Activated naive CD4-positive, alpha-beta T cell treated with Interleukin-2 at 50 U/mL for 16 hours (primary cell): ENCODE measurements around the gene NUDT1.

Experiments used
- DNase-seq: peaks from one replicate; pipeline ENCODE4 v3.0.0-alpha.2; 2020

The NUDT1 gene

DNA sequence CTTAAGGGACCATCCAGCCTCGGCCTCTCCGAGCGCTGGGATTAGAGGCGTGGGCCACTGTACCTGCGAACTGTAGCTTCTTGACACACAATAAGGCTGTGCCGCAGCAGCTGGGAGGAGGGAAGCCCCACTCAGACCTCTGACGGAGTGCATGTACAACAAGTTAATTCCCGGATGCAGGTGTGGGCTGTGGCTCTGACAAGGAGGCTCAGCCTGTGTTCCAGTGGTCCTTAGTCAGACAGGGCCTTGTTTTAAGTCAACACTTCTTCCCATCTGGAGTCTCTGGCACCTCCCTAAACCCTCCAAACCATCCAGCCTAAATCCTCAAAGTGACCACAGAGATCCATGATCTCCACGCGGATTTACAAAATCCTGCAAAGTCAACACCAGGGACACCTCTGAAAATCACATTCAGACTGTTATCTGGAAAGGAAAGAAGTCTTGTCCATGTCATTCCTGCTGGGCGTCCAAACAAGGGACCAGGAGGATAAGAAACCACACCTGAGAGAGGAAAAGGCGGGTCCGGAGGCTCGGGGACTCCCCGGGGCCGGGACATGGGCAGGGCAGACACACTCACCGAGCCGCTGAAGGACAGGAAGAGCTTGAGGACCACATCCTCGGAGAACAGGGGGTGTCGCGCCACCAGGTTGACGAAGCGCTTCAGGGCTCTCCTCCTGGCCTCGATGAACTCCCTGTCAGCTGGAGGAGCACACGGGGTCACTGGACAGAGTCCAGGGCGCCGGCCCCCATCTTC lies 29.4 kb downstream of the NUDT1 start:
- DNase-seq, result no peak

DNA sequence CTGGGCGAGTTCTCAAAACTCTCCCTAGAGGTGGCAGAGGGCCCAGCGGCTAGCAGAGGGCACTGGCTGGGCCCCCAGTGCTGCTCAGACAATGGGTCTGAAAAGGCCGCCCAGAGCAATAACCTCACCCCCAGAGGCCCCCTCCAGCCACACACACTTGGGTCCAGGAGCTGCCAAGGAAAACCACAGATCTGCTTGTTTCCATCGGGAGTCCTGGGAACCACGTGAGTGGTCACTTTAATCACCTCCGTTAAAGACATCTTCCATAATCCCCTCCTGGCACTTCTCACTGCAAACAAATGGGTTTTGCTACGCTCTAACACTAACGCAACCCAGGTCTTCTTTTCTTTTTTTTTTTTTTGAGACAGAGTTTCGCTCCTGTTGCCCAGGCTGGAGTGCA lies 30.0 kb downstream of the NUDT1 start:
- no peak for DNase-seq

DNA sequence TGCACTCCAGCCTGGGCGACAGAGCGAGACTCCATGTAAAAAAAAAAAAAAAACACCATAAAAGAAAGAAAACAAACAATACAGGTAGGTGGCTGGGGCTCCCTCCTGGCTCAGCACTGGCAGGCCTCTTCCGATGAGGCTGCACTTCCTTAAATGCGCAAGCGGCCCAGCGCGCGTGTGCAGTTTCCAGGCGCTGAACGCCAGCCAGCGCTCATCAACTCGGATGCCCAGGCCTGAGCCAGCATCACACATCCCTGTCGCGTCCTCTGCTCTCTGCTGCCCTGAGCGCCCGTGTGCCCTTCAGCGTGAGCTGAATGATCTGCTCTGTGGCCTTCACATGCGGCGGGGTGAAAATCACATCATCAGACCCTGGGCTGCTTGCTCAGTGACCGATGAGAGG lies 31.8 kb downstream of the NUDT1 start:
- no peak for DNase-seq

DNA sequence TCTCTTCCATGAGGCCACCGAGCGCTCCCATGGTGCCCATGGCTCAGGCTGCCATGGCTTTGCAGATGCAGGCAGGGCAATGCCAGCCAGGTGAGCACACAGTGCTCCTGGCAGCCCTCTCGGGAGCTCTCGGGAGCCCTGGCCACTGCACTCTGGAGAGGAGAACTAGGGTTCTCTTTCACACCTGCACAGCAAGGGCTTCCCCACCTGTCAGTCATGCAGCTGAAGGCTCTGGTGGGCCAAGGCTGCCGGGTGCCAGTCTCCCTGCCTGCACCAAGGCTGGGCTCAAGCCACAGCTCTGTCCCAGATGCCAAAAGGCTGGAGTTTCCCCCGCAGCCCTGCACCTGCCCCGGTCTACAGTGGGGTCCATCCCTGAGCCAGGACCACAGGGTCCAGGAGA lies 32.6 kb downstream of the NUDT1 start:
- DNase-seq, result no peak

DNA sequence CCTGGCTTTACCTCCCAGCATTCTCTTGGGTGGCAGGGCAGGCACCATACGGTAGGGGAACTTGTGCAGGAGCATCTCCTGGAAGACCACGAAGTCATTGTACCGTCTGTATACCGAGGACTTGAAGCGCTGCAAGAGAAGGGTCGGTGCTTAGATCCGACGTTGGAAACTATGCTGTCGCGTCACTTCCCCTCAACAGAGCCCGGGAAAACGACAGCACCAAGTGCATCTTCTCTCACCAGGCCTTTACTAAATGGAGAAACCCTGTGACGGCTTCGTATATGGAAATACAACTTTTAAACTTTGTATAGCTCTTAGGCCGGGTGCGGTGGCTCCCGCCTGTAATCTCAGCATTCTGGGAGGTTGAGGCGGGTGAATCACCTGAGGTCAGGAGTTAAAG lies 33.1 kb downstream of the NUDT1 start:
- no peak for DNase-seq

DNA sequence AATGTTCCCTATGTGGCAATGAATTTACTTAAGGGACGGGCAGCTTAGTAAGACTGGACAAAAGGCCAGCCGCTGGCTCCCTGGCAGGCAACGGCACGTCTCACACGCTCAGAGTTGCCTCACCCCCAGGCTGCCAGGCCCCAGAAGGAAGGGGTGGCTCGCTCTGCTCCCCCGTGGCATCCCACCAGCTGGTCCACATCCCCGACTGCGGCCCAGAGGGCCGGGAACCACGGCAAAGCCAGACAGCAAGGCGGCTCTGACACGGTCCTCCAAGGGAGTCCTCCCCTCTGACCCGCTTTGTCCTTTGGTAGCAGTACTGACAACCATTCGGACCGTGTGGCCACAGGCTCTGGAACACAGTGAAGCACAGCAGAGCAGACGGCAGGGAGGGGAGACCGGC lies 34.1 kb downstream of the NUDT1 start:
- no peak for DNase-seq

DNA sequence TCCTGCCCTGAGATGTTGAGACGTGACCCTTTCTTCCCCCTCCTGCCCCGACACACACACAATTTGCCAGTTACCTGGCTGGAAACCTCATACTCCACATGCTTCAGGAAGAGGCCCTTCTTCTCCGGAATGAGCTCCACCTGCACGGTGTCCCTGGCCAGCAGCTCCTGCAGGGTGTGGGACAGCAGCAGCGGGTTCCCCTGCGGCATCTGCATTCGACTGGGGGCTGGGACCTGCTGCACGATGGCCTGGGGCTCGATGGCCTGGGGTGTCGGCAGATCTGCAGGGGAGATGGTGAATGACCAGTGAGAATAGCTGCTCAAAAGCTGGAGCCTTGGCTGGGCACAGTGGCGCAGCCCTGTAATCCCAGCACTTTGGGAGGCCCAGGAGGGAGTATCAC lies 36.0 kb downstream of the NUDT1 start:
- no peak for DNase-seq

DNA sequence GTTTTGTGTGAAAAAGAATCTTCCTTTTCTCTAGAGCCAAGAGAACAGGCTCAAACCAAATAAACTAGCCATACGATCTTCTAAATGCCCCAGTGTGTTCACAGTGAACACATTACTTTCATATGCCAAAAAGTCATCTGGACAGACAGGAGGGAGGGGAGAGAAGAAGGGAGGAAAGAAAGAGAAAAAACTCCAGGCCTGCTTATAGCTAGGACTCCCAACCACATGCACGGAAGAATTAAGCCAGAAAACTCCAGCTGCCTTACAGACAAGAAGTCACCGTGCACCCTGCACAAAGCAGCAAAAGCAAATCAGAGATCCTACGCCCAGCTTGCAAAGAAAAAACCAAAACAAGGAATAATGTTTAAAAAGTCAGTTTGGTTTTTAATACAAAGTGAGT lies 37.9 kb downstream of the NUDT1 start:
- no peak for DNase-seq

DNA sequence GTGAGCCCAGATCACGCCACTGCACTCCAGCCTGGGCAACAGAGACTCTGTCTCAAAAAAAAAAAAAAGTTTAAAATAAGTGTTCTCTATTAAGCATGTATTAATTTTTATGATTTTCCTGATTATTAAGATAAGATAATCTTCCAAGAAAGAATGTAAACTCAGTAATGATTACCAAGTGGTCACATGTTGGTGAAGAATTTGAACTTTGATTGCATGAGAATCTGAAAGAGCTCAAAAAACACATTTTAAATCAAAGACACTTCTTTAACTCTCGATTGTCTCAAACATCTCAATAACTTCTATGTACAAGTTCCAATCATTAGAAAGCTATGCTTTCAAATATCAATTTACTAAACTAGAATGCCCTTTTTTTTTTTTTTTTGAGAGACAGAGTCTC lies 38.4 kb downstream of the NUDT1 start:
- no peak for DNase-seq

DNA sequence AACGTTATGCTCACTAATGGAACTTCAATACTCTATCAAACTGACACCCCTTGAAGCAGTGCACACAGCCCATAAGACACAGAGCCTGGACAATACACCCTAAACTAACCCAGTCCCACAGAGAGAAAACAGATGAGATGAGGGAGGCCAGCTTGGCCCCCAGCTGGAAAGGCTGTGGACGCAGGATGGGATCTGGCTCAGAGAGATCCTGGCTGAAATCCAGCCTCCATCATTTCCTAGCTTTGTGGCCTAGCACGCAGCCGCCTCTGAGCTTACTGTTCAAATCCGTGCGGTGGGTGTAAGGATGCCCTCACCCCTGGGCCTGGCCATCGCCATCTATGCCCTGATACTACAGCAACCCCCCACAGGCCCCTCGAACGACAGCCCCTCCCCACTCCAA lies 39.5 kb downstream of the NUDT1 start:
- DNase-seq, result no peak

DNA sequence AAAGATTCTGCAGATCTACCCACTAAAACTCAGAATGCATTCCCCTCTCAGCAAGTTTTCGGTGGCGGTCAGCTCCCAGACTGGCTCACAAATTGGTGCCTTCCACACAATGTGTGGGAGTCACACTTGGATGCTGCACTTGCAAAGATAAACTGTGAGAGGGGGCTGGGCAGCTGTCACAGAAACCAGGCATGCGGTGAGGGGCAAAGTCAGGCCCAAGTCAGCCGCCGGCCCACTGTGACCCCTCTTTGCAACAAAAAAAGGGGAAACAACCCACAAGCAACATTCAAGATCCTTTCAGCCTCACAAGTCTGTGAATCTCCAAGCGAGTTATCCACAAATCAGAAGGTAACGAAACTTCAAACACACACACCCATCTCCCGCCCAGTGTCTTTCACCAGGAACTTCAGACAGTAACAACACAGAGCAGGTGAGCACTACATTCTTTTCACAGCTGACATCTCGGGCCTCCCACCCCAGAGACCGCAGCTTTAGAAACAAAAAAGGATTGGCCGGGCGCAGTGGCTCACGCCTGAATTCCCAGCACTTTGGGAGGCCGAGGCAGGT lies 40.2 kb downstream of the NUDT1 start:
- no peak for DNase-seq

DNA sequence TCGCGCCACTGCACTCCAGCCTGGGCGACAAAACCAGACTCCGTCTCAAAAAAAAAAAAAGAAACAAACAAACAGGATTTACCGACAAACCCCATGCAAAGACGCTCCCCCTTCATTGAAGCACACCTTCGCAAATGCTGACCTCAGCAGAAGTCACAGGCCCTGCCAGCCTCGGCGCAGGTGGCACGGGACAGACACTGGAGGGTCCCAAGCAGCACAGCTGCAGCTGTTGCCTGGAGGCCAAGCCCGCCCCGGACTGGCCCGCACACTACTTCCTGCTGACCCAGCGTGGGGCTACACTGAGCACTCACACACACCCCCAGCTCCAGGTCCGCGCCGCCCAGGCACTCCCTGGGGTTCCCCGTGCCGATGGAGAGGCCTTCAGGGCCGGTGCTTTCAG lies 41.0 kb downstream of the NUDT1 start:
- no peak for DNase-seq

DNA sequence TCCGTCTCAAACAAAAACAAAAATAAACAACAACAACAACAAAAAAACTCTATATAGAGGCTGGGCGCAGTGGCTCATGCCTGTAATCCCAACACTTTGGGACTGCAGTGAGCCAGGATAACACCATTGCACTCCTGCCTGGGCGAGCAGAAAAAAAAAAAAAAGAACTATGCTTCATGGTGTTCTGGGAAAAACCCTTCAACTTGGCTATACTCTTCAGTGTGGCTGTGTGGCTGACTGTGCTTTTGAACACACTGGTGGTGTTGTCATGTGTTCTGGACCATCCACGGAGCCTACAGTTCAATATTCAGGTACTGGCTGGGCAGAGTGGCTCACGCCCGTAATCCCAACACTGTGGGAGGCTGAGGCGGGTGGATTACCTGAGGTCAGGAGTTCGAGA lies 45.7 kb downstream of the NUDT1 start:
- no peak for DNase-seq

DNA sequence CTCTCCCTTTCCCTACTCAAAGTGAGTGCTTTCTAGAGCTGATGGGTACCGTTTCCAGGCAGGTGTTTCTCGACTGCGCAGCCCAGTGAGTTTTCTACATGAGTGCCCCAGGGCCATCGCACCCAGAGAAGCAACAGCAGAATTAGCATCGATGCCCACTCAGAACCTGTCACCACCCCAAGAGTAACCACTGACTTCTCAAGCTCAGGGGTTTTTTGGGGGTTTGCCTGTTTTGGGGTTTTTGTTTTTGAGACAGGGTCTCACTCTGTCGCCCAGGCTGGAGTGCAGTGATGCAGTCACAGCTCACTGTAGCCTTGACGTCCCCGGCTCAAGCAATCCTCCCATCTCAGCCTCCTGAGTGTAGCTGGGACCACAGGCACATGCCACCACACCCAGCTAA lies 46.5 kb downstream of the NUDT1 start:
- DNase-seq, result no peak

DNA sequence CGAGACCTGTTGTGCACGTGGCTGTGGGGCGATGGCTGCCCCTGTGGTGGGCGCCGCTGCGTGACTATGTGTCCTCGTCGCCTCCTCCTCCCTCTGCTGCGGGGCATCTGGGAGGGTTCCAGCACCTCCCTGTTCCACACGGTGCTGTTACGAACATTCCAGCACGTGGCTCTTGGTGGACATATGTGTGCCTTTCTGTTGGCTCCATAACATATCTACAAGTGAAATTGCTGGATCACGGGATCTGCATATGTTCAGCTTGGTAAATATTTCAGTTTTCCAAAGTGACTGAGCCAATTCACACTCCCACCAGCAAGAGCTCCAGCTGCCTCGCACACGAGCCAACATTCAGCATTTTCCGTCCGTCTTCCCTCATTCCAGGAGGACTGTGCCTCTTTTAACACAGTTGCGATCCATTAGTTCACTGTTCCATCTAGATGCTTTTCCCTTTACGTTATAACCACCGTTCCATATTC lies 47.1 kb downstream of the NUDT1 start:
- no peak for DNase-seq

DNA sequence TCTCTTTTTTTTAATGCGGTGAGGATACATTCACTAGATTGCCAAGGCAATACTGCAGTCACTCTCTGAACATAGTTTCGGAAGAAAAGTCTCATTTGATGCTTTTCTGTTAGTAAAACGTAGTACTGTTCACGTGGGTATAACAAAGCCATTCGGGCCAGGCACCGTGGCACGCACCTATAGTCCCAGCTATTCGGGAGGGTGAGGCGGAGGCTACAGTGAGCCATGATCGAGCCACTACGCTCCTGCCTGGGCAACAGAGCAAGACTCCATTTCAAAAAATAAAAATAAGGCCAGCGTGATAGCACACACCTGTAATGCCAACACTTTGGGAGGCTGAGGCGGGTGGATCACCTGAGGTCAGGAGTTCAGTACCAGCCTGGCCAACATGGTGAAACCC lies 47.6 kb downstream of the NUDT1 start:
- DNase-seq, result no peak

DNA sequence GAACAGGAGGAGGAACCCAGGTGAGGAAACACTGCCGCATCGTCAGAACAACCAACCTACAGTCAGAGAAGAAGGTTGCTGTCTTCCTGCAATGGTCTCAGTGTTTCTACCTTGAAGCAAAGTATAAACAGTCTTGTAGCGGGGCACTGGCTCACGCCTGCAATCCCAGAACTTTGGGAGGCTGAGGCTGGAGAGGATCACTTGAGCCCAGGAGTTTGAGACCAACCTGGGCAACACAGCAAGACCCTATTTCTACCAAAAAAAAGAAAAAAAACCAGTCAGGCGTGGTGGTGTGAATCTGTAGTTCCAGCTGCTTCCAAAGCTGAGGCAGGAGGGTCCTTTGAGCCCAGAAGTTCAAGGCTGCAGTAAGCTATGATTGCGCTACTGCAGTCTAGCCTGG lies 48.9 kb downstream of the NUDT1 start:
- DNase-seq, result no peak

DNA sequence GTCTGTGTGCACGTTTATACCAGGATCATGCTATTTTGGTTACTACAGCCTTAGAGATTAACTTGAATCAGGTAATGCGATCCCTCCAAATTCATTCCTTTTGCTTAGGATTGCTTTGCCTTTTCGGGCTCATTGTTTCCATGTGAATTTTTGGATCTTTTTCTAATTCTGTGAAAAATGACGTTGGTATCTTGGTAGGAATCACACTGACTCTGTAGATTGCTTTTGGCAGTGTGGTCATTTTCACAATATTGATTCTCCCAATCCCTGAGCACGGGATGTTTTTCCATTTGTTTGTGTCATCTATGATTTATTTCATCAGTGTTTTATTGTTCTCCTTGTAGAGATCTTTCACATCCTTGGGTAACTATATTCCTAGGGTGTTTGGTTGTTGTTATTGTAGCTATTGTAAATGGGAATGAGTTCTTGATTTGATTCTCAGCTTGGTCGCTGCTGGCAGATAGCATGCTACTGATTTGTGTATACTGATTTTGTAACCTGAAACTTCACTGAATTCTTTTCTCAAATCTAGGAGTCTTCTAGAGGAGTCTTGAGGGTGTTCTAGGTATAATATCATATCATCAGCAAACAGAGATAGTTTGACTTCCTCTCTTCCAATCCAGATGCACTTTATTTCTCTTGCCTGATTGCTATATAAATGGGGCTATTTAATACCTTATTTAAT lies 54.1 kb downstream of the NUDT1 start:
- DNase-seq, result no peak

DNA sequence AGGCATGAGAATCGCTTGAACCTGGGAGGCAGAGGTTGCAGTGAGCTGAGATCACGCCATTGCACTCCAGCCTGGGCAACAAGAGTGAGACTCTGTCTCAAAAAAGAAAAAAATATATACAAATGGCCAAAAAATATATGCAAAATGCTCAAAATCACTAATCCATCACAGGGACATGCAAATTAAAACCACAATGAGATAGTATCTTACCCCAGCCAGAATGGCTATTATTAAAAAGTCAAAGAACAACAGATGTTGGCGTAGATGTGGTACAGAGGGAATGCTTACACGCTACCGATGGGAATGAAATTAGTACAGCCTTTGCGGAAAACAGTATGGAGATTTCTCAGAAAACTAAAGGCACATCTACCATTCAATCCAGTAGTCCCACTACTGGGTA lies 54.8 kb downstream of the NUDT1 start:
- no peak for DNase-seq

DNA sequence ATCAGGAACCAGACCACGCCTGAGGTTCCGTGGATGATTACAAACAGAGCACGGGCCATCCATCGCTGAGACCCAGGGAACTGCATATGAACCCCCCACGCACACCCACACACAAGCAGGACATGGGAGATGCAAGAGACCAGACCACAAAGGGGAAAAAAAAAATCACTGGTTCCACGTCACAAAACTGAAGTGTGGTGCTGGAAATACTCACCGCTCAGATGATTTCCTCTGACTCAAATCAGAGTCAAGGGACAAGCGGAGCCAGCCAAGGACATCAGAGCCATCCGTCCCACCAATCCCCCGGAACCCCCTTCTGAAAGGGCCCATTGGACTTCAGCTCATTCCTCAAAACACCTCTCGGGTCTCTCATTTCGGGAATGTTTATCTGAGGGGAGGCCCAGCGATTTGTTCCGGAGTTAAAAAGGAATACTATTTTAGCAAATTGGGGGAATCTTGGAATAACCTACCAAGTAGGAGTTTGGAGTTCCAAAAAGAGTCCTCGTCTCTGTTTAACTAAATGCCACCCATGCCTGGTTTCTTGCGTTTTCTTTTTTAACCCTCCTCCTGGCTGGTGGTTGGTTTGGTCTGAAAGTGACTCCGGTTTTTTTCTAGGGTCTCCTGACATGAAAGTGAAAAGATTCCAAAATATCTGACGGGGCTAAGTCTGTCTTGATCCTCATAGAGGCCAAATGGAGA lies 57.3 kb downstream of the NUDT1 start:
- DNase-seq, result peak; percentile 14

DNA sequence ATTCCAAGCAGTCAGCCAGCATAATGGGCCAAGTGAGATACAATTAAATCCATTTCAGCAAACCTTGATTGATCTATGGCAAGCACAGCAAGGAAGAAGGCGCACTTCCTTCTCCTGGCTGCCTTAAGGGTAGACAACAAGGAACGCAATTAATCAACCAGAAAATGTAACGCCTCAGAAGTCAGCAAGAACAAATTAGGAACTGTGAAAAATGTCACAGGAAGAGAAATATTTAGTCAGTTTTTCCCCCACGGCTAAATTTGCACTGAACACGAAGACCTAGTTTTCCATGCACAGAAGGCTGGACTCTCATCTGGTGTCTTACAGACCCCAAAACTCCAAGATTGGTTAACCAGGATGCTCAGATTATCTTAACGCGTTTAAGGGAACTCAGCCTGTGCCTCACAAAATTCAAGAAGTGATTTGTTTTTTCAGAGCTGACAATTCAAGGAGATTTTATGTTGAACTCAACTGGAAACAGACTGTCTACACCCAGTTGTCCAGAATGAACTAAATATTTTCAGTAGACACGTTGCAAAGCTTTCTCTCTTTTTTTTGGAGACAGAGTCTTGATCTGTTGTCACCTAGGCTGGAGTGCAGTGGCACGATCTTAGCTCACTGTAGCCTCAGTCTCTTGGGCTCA lies 58.0 kb downstream of the NUDT1 start:
- no peak for DNase-seq
